ENCODE measurements around the gene BHLHE40.

Gene BHLHE40

GRCh38 chr3:5022187-5022965 lies 43.1 kb downstream of the BHLHE40 start:
- no peak for DNase-seq

- no peak for DNase-seq
Observed at GRCh38 chr3:5022966-5023776, 43.9 kb downstream of the BHLHE40 start.

GRCh38 chr3:5023777-5024346 lies 44.6 kb downstream of the BHLHE40 start:
- no peak for DNase-seq

- no peak for DNase-seq
Observed at GRCh38 chr3:5026046-5026362, 46.8 kb downstream of the BHLHE40 start.

GRCh38 chr3:5029715-5030114 lies 50.5 kb downstream of the BHLHE40 start:
- DNase-seq, result no peak

GRCh38 chr3:5030152-5030551 lies 50.9 kb downstream of the BHLHE40 start:
- DNase-seq, result no peak

GRCh38 chr3:5032844-5033243 lies 53.6 kb downstream of the BHLHE40 start:
- DNase-seq, result no peak

Measured in CD4-positive, alpha-beta T cell treated with Interleukin-21 for 1 hour (primary cell).